NOMO-1 treated with DMSO at 0.1 percent for 48 hours (cell line): ENCODE measurements around the gene GRM4.
"Not testable (repeated sequence)": the region's sequence is repeated elsewhere in the genome, so short reads cannot be mapped to it uniquely, and the experiment has no call there.

Source experiments
- DNase-seq: peaks from one replicate; lab custom pipeline; 2025; ENCODE audit not compliant: unreplicated experiment; lab: John Stamatoyannopoulos, UW

Gene GRM4

DNA sequence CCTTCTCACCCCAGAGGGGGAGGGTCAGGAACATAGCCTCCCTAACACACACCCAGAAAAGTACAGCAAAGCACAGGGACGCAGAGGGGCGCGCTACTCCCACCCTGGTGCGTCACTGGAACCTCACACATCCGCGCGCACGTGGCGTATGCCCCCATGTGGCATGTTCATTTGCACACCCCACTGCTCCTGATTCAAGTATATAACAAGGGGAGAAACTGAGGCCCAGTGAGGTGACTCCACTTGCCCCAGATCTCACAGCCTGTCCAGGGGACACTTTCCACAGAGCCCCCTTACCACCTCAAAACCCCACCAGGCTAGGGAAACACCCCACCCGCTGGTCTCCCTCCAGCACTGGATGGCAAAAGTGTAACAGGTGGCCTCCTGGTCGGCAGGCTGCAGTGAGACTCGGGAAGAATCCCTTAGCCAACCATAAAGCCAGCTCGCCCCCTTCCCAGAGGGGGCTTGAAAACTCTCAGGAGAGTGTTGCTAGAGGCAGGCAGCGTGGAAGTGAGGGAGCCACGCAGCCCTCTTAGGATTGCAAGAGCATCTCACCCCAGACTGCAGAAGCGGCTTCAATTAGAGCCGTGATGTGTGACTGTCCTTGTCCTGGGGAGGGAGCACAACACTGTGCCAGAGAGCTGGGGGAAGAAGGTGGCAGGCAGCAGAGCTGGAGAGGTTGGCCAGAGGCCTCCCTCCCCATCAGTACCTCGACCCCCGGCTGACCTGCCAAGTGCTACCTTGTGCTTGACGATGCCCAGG, at the start of gene GRM4:
TSS of gene GRM4 (minus strand) at position 67 of the 762 bp plus-strand sequence. CDS start 12,591 bp downstream, outside the sequence.
- DNase-seq = no peak

- no peak for DNase-seq
Observed at GRCh38 chr6:34194772-34195171, 48.9 kb upstream of the GRM4 start.

DNA sequence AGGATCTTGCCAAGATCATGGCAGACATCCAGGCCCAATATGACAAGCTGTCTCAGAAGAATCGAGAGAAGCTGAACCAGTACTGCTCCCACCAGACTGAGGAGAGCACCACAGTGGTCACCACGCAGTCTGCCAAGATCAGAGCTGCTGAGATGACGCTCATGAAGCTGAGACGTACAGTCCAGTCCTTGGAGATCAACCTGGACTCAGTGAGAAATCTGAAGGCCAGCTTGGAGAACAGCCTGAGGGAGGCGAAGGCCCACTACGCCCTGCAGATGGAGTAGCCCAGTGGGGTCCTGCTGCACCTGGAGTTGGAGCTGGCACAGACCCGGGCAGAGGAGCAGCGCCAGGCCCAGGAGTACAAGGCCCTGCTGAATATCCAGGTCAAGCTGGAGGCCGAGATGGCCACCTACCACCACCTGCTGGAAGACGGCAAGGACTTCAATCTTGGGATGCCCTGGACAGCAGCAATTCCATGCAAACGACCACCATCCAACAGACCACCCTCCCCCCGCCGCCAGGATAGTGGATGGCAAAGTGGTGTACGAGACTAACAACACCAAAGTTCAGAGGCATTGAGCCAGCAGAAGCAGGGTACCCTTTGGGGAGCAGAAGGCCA, 44.7 kb upstream of the GRM4 start:
- no peak for DNase-seq

DNA sequence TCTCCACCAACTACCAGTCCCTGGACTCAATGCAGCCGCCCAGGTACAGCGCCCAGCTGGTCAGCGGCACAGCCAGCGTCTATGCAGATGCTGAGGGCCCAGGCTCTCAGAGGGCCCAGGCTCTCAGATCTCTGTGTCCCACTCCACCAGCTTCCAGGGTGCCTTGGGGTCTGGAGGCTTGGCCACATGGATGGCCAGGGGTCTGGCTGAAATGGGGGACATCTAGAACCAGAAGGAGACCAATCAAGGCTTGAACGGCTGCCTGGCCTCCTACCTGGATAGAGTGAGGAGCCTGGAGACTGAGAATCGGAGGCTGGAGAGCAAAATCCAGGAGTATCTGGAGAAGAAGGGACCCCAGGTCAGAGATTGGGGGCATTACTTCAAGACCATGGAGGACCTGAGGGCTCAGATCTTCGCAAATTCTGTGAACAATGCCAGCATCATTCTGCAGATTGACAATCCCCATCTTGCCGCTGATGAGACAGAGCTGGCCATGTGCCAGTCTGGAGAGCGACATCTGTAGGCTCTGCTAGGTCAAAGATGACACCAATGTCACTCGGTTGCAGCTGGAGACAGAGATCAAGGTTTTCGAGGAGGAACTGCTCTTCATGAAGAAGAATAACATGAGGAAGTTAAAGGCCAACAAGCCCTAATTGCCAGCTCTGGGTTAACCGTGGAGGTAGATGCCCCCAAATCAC, 44.1 kb upstream of the GRM4 start:
- DNase-seq = peak; percentile 87

DNA sequence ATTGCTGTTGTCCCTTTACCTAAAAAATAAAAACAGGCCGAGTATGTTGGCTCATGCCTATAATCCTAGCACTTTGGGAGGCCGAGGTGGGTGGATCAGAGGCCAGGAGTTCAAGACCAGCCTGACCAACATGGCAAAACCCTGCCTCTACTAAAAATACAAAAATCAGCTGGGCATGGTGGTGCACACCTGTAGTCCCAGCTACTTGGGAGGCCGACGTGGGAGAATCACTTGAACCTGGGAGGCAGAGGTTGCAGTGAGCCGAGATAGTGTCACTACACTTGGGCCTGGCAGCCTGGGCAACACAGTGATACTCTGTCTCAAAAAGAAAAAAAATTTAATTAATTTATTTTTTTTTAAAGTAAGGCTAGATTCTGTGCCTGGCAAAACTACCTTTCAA, 38.8 kb upstream of the GRM4 start:
- not testable (repeated sequence) for DNase-seq

DNA sequence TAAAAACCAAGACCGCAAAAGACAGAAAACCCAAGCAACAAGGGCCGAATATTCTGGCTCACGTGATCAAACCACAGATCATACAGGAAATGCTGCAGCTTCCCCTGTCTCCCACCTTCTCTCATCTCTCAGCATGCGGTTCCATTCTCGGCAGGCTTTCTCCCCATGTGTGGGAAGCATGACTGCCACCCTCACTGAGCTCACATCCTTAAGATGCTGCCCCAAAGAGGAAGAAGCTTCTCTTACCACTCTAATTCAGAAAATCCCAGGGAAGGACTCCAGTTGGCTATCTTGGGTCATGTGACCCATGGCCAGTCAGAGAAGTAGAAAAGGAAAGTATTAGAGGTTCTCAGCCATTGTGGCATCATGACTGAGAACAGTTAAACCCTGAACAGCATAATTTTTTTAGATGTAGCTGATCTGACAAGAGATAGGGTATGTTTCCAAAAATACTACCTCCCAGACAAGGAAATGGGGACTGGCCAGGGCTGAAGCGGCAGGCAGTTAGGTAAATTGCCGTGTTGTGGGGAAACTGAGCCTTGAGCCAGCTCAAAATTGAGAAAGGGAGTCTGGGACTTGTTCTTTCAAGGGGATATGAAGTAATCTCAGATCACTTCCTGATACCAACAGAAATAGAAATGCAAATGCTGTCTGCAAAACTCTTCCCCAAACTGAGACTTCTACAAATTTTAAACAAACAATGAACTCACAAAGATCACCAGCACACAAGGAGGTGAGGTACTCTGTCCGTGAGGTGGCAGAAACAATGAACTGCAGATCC, 37.1 kb upstream of the GRM4 start:
- DNase-seq = peak; percentile 87

- no peak for DNase-seq
Observed at GRCh38 chr6:34181908-34182307, 36.0 kb upstream of the GRM4 start.

- DNase-seq = no peak
Observed at GRCh38 chr6:34179106-34179720, 33.3 kb upstream of the GRM4 start.

DNA sequence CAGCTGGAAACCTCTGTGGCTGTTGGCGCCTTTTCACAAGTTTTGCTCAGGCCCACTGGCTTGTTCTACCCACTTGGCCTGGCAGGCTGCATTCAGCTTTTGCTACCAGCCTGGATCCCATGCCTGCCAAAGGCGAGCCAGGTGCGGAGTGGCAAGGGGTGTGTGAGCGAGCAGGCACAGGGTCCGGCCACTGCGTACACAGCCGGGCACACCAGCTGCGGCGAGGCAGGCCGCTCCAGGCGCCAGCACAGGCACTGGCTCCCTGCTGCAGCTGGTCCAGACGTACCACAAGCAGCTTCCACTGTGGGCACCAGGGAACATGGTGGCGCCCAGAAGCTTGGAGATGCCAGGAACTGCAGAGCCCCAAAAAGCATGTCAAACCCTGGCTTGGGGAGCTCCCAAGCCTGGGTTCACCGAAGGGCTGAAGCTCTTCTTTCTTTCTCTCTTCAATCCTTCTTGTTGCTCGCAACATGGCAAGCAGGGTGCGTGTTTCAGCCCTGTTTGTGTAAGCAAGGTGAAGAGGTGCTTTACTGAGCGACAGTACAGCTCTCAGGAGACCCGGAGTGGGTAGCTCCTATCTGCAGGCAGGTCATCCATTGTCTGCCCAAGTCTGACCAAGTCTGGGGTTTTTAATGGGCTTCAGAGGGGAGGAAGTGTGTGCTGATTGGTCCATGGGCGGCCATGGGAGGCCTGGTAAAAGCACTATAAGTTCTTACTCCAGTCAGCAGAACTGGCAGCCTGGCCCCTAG, 32.6 kb upstream of the GRM4 start:
- no peak for DNase-seq

DNA sequence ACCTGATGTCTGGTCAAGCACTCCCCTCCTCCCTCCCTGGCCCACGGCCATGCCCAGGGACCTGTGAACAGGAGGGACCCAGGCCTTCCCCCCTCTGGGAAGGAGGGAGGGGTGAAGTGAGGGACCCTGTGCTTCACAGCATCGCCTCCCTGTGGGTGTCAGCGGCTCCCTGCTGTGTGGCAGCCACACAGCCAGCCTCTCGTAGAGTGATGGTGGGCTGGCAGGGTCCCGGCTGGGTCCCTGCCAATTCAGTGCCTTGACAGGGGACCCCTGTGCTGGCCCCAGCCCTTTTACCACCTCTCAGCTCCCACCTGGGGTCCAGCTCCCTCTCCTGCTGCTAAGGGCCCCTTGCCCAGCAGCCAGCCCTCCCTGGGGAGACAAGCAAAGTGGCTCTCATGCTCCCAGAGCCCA, 31.3 kb upstream of the GRM4 start:
- no peak for DNase-seq

DNA sequence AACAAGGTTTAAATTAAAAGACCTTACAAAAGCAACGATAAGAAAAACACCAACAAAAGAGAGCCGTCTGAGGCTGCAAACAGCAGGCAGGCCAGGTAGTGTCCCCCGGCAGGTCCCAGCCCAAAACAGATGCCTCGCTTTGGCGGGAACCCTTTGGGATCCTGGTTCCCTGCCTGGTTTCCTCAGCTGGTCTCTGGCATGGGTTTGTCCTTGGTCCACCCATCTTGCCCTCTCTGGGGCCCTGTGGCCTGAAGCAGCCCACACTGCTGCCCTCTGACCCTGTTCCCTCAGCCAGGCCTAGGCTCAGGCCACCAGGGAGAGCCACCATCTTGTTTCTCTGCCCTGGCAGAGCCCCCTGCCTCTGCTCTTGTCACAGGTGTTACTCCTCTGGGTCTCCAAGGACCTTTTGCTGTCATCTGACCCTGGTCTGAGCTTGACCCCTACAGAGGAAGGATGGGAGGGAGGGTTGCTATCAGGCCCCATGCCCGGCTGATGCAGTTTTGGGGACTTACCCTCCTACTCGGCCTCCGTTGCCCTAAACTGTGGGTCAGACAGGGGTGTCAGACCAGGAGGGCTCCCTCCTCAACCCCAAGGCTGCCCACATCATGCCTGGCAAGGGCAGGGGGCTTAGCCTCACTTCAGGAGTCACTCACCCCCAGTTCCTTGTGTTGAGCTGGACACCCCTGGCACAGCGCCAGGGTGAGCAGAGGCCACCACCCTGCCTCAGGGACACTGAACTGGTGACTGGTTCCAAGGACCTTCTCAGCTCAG, 30.6 kb upstream of the GRM4 start:
- DNase-seq = no peak

DNA sequence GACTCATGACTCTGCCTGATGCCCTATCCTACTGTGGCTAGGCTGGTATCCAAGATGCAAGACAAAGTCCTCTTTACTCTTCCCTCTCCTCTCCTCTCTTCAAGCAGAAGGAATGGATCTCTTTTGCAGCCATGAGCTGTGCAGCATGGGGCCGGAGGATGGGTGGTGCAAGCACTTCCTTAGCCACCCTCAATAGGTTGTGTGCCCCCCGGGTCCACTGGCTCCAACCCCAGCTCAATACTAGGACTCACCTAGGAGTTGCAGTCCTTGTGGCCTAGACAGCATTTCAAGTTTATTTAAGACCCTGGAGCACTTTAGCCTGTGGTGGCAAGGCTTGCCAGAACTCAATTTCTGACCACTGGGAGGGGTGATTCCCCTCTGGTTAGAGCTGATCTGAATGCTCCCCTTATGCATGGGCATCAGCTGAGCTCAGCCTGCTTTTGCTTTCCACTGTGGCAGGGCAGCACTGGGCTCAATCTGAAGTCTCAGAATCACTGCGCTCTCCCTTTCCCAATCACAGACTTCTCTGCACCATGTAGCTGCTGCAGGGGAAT, 29.0 kb upstream of the GRM4 start:
- no peak for DNase-seq

DNA sequence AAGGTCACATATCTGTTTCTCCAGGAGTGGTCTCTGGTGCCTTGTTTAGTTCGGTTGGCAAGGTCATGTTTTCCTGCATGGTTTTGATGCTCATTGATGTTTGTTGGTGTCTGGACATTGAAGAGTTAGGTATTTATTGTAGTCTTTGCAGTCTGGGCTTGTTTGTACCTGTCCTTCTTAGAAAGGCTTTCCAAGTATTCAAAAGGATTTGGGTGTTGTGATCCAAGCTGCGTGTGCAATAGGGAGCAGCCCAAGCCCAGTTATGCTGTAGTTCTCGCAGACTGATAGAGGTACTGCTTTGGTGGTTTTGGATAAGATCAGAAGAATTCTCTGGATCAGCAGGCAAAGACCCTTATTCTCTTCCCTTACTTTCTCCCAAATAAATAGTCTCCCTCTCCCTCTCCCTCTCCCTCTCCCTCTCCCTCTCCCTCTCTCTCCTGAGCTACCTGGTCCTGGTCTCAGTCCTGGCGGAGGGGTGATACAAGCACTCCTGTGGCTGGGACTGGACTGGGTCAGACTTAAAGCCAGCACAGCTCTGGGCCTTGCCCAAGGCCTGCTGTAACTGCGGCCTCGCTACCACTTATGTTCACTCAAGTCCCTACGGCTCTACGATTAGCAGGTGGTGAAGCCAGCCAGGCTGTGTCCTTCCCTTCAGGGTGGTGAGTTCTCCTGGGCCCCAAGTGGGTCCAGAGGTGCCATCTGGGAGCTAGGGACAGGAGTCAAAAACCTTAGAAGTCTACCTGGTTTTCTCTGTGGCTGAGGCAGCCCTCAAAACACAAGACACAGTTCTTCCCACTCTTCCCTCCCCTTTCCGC, 27.3 kb upstream of the GRM4 start:
- no peak for DNase-seq

DNA sequence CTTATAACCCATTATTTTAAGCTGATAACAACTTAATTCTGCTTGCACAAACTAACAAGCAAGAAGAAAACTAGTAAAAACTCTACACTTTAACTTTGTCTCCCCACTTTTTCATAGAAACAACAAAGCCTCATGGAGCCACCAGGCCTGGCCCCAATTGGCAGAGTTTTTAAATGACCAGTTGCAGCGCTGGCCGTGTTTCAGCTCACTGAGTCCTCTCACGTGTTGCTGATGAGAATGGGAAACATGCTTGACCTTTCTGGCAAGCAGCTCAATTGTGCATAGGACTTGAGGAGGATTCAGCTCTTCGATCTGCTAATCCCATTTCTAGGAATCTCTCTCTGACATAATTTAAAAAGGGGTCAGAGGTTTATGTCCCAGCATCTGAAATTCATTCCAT, 24.5 kb upstream of the GRM4 start:
- DNase-seq = no peak

DNA sequence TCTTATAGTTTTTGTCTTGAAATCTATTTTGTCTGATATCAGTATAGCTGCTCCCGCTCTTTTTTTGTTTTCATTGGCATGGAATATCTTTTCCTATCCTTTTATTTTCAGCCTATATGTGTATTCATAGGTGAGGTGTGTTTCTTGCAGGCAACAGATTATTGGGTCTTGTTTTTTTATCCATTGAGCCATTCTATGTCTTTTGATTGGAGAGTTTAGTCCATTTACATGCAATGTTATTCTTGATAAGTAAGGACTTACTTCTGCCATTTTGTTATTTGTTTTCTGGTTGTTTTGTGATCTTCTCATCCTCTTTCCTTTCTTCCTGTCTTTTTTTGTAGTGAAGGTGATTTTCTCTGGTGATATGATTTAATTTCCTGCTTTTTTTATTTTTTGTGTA, 24.0 kb upstream of the GRM4 start:
- DNase-seq = no peak

GRCh38 chr6:34161857-34162515, 16.1 kb upstream of the GRM4 start:
- no peak for DNase-seq

DNA sequence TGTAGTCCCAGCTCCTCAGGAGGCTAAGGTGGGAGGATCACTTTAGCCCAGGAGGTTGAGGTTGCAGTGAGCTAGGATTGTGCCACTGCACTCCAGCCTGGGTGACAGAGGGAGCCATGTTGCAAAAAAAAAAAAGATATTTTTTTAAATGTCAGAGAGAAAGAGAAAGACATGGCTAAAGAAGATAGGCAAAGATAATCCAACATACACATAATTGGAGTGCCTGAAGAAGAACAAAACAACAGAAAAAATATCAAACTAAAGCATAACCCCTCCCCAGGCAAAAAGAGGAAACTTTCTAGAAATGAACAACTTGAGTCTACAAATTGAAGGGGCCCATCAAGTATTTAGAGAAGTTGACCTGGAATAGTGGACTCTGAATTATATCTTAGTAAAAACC, 14.0 kb upstream of the GRM4 start:
- no peak for DNase-seq

DNA sequence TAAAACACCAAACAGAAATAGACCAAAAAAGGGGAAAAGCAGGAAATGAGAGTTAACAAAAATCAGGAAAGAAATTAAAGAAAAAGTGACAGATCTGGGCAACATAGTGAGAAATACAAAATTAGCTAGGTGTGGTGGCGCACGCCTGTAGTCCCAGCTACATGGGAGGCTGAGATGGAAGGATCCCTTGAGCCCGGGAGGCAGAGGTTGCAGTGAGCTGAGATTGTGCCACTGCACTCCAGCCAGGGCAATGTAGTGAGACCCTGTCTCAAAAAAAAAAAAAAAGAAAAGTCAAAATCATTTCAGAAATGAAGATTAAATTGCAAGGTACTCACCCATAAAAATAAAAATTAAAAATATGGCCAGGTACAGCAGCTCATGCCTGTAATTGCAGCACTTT, 13.0 kb upstream of the GRM4 start:
- no peak for DNase-seq
